GM21619 (cell line): ENCODE data around the gene ADAT3.

Experiments
- ATAC-seq: cut with Tn5 transposase; IDR thresholded peaks from one replicate; pipeline ENCODE4 v1.9.1; 2021; ENCODE audit not compliant: unreplicated experiment

ADAT3 gene

GRCh38 chr19:1936916-1937610 lies 31.9 kb downstream of the ADAT3 start:
- no peak for ATAC-seq

DNA sequence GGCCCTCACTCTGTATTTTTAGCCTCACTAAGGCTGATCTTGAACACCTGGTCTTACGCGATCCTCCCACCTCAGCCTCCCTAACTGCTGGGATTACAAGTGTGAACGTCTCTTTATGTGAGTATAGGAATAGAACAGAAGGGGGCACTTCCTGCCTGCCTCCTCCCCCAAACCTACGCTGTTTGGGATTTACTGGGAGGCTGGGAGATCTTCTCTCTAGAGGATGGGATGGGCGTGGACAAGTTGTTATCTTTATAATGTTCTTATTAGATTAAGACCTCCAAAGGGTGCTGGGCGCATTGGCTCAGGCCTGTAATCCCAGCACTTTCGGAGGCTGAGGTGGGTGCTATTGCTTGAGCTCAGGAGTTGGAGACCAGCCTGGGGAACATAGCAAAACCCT lies 32.9 kb downstream of the ADAT3 start:
- ATAC-seq: no peak

- peak; percentile 39 for ATAC-seq
Observed at GRCh38 chr19:1941146-1942077, 36.2 kb downstream of the ADAT3 start, which contains the start of gene CSNK1G2. Gene CSNK1G2, plus strand, starts transcription at chr19:1941172. Its CDS starts 28,601 bp downstream, at chr19:1969773.

DNA sequence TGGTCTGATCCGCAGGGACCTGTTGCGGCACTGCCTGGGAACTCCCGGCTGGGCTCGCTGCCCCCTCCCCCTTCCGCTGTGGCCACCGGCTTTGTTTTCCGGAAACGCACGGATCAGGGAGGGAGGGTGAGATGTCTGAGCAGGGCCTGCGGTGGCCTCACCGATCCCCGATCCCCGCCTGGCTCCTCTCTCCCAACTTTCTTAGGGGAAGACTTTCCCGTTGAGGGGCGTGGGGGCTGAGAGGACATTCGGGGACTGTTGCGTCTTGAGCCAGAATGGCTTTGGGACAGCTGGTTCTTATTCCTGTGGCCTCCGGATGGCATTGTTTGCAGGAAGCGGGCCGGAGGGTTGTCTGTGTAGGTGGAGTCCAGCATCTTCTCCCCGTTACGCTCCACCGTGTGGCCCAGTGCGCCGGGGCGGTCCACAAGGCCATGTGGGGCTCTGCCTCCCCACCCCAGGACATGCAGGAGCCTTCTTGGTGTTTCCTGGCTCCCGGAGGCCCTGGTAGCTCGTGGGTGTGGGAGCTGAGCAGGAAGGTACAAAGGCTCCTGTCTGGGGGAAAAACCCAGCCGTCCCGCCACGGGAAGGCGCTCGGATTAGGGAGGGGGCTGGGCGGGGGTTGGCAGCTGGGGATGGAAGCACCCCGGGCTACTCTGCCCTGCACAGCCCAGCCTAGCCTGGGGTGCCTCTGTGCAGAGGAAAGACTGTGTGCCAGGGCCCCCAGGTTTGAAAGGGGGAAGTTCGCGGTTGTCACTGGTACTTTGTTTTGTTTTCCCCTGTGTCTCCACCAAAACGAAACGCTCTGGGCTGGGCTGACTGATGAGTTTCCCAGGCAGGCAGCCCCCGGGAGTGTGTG lies 37.1 kb downstream of the ADAT3 start:
- no peak for ATAC-seq

- no peak for ATAC-seq
Observed at GRCh38 chr19:1942934-1943555, 37.8 kb downstream of the ADAT3 start.

GRCh38 chr19:1943661-1944087 lies 38.5 kb downstream of the ADAT3 start:
- ATAC-seq: no peak

DNA sequence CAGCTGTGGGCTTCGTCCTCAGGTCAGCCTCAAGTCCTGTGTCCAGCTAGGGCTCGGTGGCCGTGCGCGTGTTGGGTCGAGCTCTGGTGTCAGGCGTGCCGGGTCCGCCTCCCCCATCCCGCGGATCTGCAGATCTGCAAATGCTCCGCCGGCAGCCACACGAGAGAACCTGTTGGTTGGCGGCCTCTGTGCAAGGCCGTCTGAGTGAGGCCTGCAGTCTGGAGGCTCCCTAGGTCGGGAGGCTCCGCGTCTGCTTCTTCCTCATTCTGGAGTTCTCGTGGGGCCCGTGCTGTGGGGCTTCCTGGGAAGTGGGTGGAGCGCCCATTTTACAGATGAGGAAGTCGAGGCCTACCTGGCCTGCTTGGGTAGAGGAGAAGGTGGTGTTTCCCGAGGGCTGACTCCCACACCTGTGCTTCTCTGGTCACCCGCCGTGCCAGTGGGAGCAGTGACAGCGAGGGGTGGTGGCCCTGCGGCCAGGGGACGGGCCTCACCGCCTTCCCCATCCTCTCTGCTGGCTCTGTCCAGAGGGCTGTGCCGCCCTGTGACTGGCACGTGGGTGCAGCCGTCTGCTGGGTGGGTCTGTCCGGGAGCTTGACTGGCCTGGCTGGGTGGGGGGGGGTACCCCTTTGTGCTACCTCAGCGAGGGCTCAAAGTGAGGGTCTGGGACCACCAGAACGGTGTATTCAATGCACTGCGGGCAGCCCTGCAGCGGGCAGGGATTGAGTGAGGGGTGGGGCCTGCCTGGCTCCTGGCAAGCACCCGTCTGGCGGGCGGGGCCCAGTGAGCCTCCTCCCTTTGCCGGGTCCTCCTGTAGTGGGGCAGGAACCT lies 39.1 kb downstream of the ADAT3 start:
- no peak for ATAC-seq

DNA sequence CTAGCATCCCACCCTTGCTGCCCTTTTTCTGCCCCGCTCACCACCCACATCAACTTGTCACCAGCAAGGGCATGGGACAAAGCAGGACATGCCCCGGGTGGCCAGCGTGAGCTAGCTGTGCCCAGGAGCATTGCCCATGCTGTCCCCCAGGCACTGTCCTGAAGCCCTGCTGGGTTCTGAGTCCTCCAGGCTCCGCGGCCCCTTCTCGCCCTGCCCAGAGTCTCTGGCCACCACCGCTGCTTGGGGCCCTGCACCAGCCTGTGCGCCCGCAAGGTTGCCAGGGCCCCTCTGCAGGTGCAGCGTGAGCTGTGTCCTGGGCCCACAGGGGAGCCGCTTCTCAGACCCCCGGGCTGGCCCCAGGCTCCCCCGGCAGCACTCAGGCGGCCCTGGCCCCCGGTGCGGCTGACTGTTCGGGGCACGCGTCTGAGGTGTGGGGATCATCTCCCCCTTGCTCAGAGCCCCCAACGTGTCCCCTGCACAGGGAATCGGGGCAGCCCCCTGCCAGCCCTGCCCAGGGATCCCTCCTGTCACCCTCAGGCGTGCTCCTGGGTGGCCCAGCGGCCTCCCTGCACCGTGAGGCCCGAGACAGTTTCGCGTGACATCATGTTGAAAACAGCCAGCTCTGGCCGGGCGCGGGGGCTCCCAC lies 39.8 kb downstream of the ADAT3 start:
- ATAC-seq: no peak

GRCh38 chr19:1945899-1946298 lies 40.7 kb downstream of the ADAT3 start:
- no peak for ATAC-seq

- no peak for ATAC-seq
Observed at GRCh38 chr19:1947651-1948209, 42.5 kb downstream of the ADAT3 start.

- ATAC-seq: no peak
Observed at GRCh38 chr19:1949304-1950101, 44.3 kb downstream of the ADAT3 start.

DNA sequence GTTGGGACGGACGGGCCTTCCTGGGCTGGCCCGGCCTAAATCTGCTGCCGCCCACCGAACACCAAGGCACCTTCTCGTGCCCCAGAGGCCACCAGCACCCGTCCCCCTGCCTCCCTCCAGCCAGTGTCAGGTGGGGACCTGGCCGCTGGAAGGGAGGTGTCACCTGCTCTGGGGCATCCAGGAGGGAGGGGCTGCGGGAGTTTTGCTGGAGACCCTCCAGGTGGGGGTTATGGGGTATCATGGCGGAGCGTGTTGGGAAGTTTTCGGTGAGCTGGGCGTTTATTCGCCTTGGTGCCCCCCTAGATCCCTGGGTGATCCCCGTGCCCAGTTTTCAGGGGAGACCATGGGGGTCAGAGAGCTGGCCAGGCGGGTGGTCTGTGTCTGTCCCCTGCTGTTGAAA lies 45.4 kb downstream of the ADAT3 start:
- no peak for ATAC-seq

DNA sequence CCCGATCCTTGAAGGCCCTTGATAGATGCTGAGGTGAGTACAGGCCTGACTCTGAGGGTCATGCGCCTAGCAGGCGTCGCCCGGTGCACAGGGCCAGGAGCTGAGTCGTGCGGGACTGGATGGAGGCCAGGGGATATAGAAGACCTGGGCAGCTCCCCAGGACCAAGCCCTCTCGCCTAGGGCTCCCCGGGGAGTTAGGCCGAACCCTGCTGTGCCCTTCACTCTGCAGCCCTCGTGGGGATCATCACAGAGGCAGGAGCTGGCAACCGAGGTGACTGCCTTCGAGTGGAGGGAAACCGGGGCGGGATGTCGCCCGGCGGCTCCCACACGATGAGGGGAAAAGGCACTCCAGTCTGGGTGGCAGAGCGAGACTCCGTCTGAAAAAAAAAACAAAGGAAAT lies 47.4 kb downstream of the ADAT3 start:
- ATAC-seq: no peak

- no peak for ATAC-seq
Observed at GRCh38 chr19:1953037-1953436, 47.8 kb downstream of the ADAT3 start.

- no peak for ATAC-seq
Observed at GRCh38 chr19:1953441-1954094, 48.4 kb downstream of the ADAT3 start.

- ATAC-seq: no peak
Observed at GRCh38 chr19:1954532-1954933, 49.3 kb downstream of the ADAT3 start.
